ENCODE data around the gene RBM19.

RBM19 gene

DNA sequence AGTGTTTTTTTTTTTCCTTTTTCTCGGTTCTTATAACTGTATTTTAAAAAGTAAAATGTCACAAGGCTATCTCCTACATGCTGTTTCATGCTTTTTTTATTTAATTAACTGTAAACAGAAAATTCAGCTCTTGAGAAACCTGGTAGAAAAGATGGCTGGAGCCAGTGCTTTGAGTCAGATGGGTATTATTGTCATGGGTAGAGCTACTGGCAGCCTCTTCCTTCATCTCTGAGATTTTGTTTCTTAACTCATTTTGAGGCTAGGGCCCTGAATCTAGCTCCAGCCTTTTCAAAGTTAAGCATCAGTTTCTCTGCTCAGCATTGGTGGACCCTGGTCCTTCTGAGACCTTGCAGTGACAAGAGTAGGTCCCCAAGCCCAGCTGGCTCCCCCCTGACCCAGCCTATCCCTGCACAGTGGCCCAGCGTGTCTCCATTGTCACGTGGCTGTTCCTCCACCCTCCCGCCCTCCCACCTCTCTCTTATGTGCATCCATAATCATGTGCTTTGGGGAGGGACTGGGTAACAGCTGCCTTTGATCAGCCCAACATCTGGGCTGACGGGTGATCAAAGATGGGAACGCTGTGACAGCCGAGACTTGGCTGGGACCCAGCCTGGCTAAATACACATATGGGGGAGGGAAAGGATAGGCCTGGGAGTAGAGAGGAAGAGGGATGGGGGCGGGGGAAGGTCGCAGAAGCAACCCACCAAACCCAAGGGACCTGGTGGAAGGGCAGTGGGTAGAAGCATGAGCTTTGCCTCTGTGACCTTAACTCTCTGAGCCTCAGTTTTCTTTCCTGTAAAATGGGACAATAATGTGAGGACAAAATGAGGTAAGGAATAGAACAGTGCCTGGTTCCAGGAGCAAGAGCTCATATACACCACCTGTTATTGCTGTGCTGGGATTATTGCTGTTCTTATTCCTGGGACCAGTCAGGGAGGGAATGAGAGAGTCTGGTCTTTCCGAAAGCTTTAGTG lies 24.4 kb upstream of the RBM19 start:
- no peak for DNase-seq

GRCh38 chr12:113988976-113989375 lies 22.9 kb upstream of the RBM19 start:
- H3K9ac ChIP-seq (ENCODE audit: low read length) = no peak overlapping the region
- H4K20me1 ChIP-seq (ENCODE audit: insufficient read depth, low read length) = no peaks in the 10 kb centered on the region
- no peak for DNase-seq
- no peaks in the 10 kb centered on the region for H3K4me1 ChIP-seq (ENCODE audit: low read length)
- no peak overlapping the region for H3K4me3 ChIP-seq (ENCODE audit: low read length)
- H3F3A ChIP-seq (ENCODE audit: insufficient read depth, low read length) = no peaks in the 10 kb centered on the region
- TF ChIP-seq EZH2 (optimal IDR thresholded peaks at IDR 0.05; ENCODE audit: low read depth, low read length) (no peak), EZH2phosphoT487 (IDR thresholded peaks at IDR 0.05; ENCODE audit: low read length) (no peak)
- TF ChIP-seq, protein P1, sequence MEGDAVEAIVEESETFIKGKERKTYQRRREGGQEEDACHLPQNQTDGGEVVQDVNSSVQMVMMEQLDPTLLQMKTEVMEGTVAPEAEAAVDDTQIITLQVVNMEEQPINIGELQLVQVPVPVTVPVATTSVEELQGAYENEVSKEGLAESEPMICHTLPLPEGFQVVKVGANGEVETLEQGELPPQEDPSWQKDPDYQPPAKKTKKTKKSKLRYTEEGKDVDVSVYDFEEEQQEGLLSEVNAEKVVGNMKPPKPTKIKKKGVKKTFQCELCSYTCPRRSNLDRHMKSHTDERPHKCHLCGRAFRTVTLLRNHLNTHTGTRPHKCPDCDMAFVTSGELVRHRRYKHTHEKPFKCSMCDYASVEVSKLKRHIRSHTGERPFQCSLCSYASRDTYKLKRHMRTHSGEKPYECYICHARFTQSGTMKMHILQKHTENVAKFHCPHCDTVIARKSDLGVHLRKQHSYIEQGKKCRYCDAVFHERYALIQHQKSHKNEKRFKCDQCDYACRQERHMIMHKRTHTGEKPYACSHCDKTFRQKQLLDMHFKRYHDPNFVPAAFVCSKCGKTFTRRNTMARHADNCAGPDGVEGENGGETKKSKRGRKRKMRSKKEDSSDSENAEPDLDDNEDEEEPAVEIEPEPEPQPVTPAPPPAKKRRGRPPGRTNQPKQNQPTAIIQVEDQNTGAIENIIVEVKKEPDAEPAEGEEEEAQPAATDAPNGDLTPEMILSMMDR (IDR thresholded peaks at IDR 0.05; ENCODE audit: low read length) = no peak
- no peaks in the 10 kb centered on the region for H3K9me3 ChIP-seq (replicated peaks; ENCODE audit: insufficient read depth, low read length)
- no peak overlapping the region for H3K27ac ChIP-seq (ENCODE audit: low read length)
- H3K27me3 ChIP-seq (replicated peaks; ENCODE audit: insufficient read depth, low read length) = no peaks in the 10 kb centered on the region
- H2AFZ ChIP-seq (ENCODE audit: low read length) = no peak overlapping the region
- H3K36me3 ChIP-seq (replicated peaks; ENCODE audit: insufficient read depth, low read length) = no peaks in the 10 kb centered on the region
- H3K4me2 ChIP-seq (ENCODE audit: low read depth, low read length) = no peak overlapping the region
- H3K9me2 ChIP-seq (replicated peaks; ENCODE audit: insufficient read depth, low read length) = no peaks in the 10 kb centered on the region
- H3K79me2 ChIP-seq (ENCODE audit: low read length) = no peaks in the 10 kb centered on the region

More for the DNA sequence above, 24.4 kb upstream of the RBM19 start:
- Histone ChIP-seq H3K27ac (ENCODE audit: low read length) (no peak overlapping the region), H3K79me2 (ENCODE audit: low read length) (no peaks in the 10 kb centered on the region), H3K27me3 (replicated peaks; ENCODE audit: insufficient read depth, low read length) (no peaks in the 10 kb centered on the region), H3K9me3 (replicated peaks; ENCODE audit: insufficient read depth, low read length) (no peaks in the 10 kb centered on the region), H3K4me3 (ENCODE audit: low read length) (no peak overlapping the region), H3K4me1 (ENCODE audit: low read length) (no peaks in the 10 kb centered on the region), H3K9ac (ENCODE audit: low read length) (no peak overlapping the region), H3K36me3 (replicated peaks; ENCODE audit: insufficient read depth, low read length) (no peaks in the 10 kb centered on the region), H3K9me2 (replicated peaks; ENCODE audit: insufficient read depth, low read length) (no peaks in the 10 kb centered on the region), H3F3A (ENCODE audit: insufficient read depth, low read length) (no peaks in the 10 kb centered on the region), H3K4me2 (ENCODE audit: low read depth, low read length) (no peak overlapping the region), H2AFZ (ENCODE audit: low read length) (no peak overlapping the region), H4K20me1 (ENCODE audit: insufficient read depth, low read length) (no peaks in the 10 kb centered on the region)
- TF ChIP-seq EZH2 (optimal IDR thresholded peaks at IDR 0.05; ENCODE audit: low read depth, low read length) = no peak
- TF ChIP-seq, protein P1 (IDR thresholded peaks at IDR 0.05; ENCODE audit: low read length) = no peak
- TF ChIP-seq EZH2phosphoT487 (IDR thresholded peaks at IDR 0.05; ENCODE audit: low read length) = no peak

- no peaks in the 10 kb centered on the region for H3F3A ChIP-seq (ENCODE audit: insufficient read depth, low read length)
- no peak overlapping the region for H3K9ac ChIP-seq (ENCODE audit: low read length)
- TF ChIP-seq, protein P1 (IDR thresholded peaks at IDR 0.05; ENCODE audit: low read length) = no peak
- TF ChIP-seq EZH2phosphoT487 (IDR thresholded peaks at IDR 0.05; ENCODE audit: low read length) (no peak), EZH2 (optimal IDR thresholded peaks at IDR 0.05; ENCODE audit: low read depth, low read length) (no peak)
- no peak overlapping the region for H3K4me3 ChIP-seq (ENCODE audit: low read length)
- H3K27me3 ChIP-seq (replicated peaks; ENCODE audit: insufficient read depth, low read length) = no peaks in the 10 kb centered on the region
- H3K36me3 ChIP-seq (replicated peaks; ENCODE audit: insufficient read depth, low read length) = no peaks in the 10 kb centered on the region
- H3K9me2 ChIP-seq (replicated peaks; ENCODE audit: insufficient read depth, low read length) = no peaks in the 10 kb centered on the region
- no peak overlapping the region for H3K27ac ChIP-seq (ENCODE audit: low read length)
- no peaks in the 10 kb centered on the region for H3K4me1 ChIP-seq (ENCODE audit: low read length)
- no peaks in the 10 kb centered on the region for H4K20me1 ChIP-seq (ENCODE audit: insufficient read depth, low read length)
- H3K79me2 ChIP-seq (ENCODE audit: low read length) = no peaks in the 10 kb centered on the region
- H2AFZ ChIP-seq (ENCODE audit: low read length) = no peak overlapping the region
- DNase-seq = no peak
- no peak overlapping the region for H3K4me2 ChIP-seq (ENCODE audit: low read depth, low read length)
- no peaks in the 10 kb centered on the region for H3K9me3 ChIP-seq (replicated peaks; ENCODE audit: insufficient read depth, low read length)
These were observed 21.9 kb upstream of the RBM19 start for GRCh38 chr12:113988064-113988451.
